Measurements from ENCODE around the gene PIM1.

GRCh38 chr6:37169496-37170272 is at the start of gene PIM1:
- TF ChIP-seq CTCF (IDR thresholded peaks at IDR 0.05), result no peak
- no peak for TF ChIP-seq EZH2phosphoT487 (IDR thresholded peaks at IDR 0.05)
